GM18505 (cell line): ENCODE measurements around the gene TRPM1.

Source experiments
- ATAC-seq: cut with Tn5 transposase; IDR thresholded peaks from one replicate; pipeline ENCODE4 v1.9.1; 2021; ENCODE audit not compliant: unreplicated experiment
- POLR2A ChIP-seq: IDR thresholded peaks from 4 replicates; pipeline ENCODE4 v1.6.1; 2011; ENCODE audit warnings: borderline replicate concordance; ENCODE audit not compliant: insufficient read depth, insufficient read length; ENCODE audit errors: extremely low read depth

Gene TRPM1

GRCh38 chr15:31101262-31102038 is at the start of gene TRPM1:
Gene TRPM1 (minus strand): TSS chr15:31101725. CDS start chr15:31081355, 20,370 bp downstream.
- TF ChIP-seq POLR2A: no peak

GRCh38 chr15:31150732-31151231 is 49.3 kb upstream of the TRPM1 start:
- ATAC-seq: no peak
- no peak for TF ChIP-seq POLR2A

More at GRCh38 chr15:31101262-31102038, at the start of gene TRPM1:
- no peak for ATAC-seq

- ATAC-seq: no peak
- no peak for TF ChIP-seq POLR2A
Measured at GRCh38 chr15:31149987-31150386, 48.5 kb upstream of the TRPM1 start.

- no peak for ATAC-seq
- no peak for TF ChIP-seq POLR2A
Measured at GRCh38 chr15:31149088-31149505, 47.6 kb upstream of the TRPM1 start.

GRCh38 chr15:31148297-31149087 is 47.0 kb upstream of the TRPM1 start:
- no peak for TF ChIP-seq POLR2A
- ATAC-seq: no peak

- no peak for ATAC-seq
- no peak for TF ChIP-seq POLR2A
Measured at GRCh38 chr15:31147944-31148296, 46.4 kb upstream of the TRPM1 start.

GRCh38 chr15:31147456-31147855 is 45.9 kb upstream of the TRPM1 start:
- ATAC-seq: no peak
- no peak for TF ChIP-seq POLR2A

- TF ChIP-seq POLR2A: no peak
- ATAC-seq: no peak
Measured at GRCh38 chr15:31145271-31145911, 43.9 kb upstream of the TRPM1 start.

GRCh38 chr15:31141792-31142191 is 40.3 kb upstream of the TRPM1 start:
- no peak for ATAC-seq
- no peak for TF ChIP-seq POLR2A

GRCh38 chr15:31136607-31137328 is 35.2 kb upstream of the TRPM1 start:
- ATAC-seq: no peak
- no peak for TF ChIP-seq POLR2A

- ATAC-seq: no peak
- no peak for TF ChIP-seq POLR2A
Measured at GRCh38 chr15:31136016-31136415, 34.5 kb upstream of the TRPM1 start.

GRCh38 chr15:31135523-31135922 is 34.0 kb upstream of the TRPM1 start:
- ATAC-seq: no peak
- TF ChIP-seq POLR2A: no peak

GRCh38 chr15:31133890-31134289 is 32.4 kb upstream of the TRPM1 start:
- no peak for ATAC-seq
- TF ChIP-seq POLR2A: no peak
